ENCODE data around the gene TEX9. TPM values are rescaled to one million over a fixed set of nuclear protein-coding genes. Genes with fewer than 3 reads are reported as not detected.

The TEX9 gene
- total RNA-seq, 1 donor from 2014 or later = 31.3 TPM

GRCh38 chr15:56475351-56475750 is 110.1 kb downstream of the TEX9 start:
- Mint-ChIP-seq H3K36me3 (ENCODE audit: low read depth) (no peaks in the 10 kb centered on the region), H3K27ac (no peak overlapping the region), H3K9me3 (peaks cover 2% of the 10 kb centered on the region), H3K4me3 (no peak overlapping the region), H3K4me1 (no peaks in the 10 kb centered on the region), H3K27me3 (no peaks in the 10 kb centered on the region)
- ChIA-PET POLR2A (no interaction called here), CTCF (interaction anchor here (1.9 kb wide), 1 partner anchor 16 kb away, joined by 4 read pairs; no protein-coding TSS in a partner anchor)
- no peak for TF ChIP-seq CTCF (IDR thresholded peaks at IDR 0.05)
- ATAC-seq (ENCODE audit: low read depth) (no peak), DNase-seq (no peak)
- intact Hi-C loops (cut with micrococcal nuclease) = no loop called here

Other genes starting within 250 kb of the TEX9 start
- 24.3 and 27.8 TPM in 2 replicates for gene RFX7, start 121.5 kb upstream of the TEX9 start, total RNA-seq
- 0.62 and 0.66 TPM in 2 replicates for gene MNS1, start 99.7 kb downstream of the TEX9 start, total RNA-seq